ENCODE measurements around the gene SKP2.

The SKP2 gene

GRCh38 chr5:36202521-36202961 is 50.6 kb downstream of the SKP2 start:
- DNase-seq = no peak

- no peak for DNase-seq
Measured at GRCh38 chr5:36205329-36205728, 53.4 kb downstream of the SKP2 start.

- no peak for DNase-seq
Measured at GRCh38 chr5:36206913-36207312, 55.0 kb downstream of the SKP2 start.

- DNase-seq = no peak
Measured at GRCh38 chr5:36208786-36209185, 56.9 kb downstream of the SKP2 start.

GRCh38 chr5:36209664-36210063 is 57.8 kb downstream of the SKP2 start:
- DNase-seq = no peak

GRCh38 chr5:36214436-36214835 is 62.5 kb downstream of the SKP2 start:
- DNase-seq = no peak

- DNase-seq = no peak
Measured at GRCh38 chr5:36215910-36216309, 64.0 kb downstream of the SKP2 start.

- DNase-seq = no peak
Measured at GRCh38 chr5:36217567-36217966, 65.7 kb downstream of the SKP2 start.

- no peak for DNase-seq
Measured at GRCh38 chr5:36217988-36218387, 66.1 kb downstream of the SKP2 start.

- DNase-seq = no peak
Measured at GRCh38 chr5:36222620-36223019, 70.7 kb downstream of the SKP2 start.

- DNase-seq = no peak
Measured at GRCh38 chr5:36227046-36227445, 75.1 kb downstream of the SKP2 start.

- DNase-seq = no peak
Measured at GRCh38 chr5:36228505-36228904, 76.6 kb downstream of the SKP2 start.

- no peak for DNase-seq
Measured at GRCh38 chr5:36230151-36230790, 78.4 kb downstream of the SKP2 start.

- DNase-seq = no peak
Measured at GRCh38 chr5:36232533-36232932, 80.6 kb downstream of the SKP2 start.
